Measurements from ENCODE around the gene CCDC33. TPM values are rescaled to one million over a fixed set of nuclear protein-coding genes. Genes with fewer than 3 reads are reported as not detected.
A peak's percentile ranks its signal among the peaks of the same experiment; 100 is the strongest.

Gene CCDC33
- polyA plus RNA-seq, 1 of the 3 experiments (the other 2 are of a cell fraction): 4.0 TPM

DNA sequence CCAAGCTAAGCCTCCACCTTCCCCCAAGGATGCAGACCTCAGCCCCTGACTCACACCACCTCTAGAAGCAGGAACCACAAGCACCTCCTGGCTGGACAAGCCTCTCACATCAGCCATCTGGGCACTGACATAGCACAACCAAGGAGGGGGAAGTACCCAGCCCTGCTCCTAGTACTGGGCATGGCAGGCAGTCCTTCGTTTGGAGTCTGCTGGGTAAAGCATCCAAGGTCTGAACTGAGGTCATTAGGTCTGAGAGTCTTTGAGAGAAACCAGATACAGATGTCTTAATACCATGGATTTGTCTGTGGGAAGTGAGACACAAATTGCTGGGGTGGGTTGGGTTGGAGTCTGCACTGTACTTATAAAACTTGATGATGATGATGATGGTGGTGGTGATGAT, 61.8 kb downstream of the CCDC33 start:
- H3K4me3 ChIP-seq (ENCODE audit: low read depth in 2 of 2, low read length in 1 of 2): no peak overlapping the region
- POLR2A ChIA-PET: no interaction called here
- WGBS (ENCODE audit: low lambda C conversion rate): 8% methylated on average over 1 of the region's 1 CpG
- H3K27me3 ChIP-seq (ENCODE audit: insufficient read depth): no peaks in the 10 kb centered on the region
- H3K9ac ChIP-seq: no peak overlapping the region
- H4K20me1 ChIP-seq (ENCODE audit: insufficient read depth): no peaks in the 10 kb centered on the region
- TF ChIP-seq TCF12 (IDR thresholded peaks at IDR 0.05) (peak; percentile 12; the same call in 1 of the 2 replicates), NFIC (IDR thresholded peaks at IDR 0.05; ENCODE audit: borderline replicate concordance) (no peak)
- no peaks in the 10 kb centered on the region for H3K79me2 ChIP-seq (ENCODE audit: insufficient read depth)
- peak overlapping the region in 1 of 2 experiments; percentile 60; a peak in 2 of 4 replicates for H3K27ac ChIP-seq (ENCODE audit: low read depth in 2 of 2, low read length in 1 of 2)
- CTCF ChIA-PET: interaction anchor here (0.7 to 1.7 kb wide), 8 partner anchors 9 to 52 kb away, joined by 3 to 7 read pairs (median 4); no protein-coding TSS in a partner anchor
- H3K4me2 ChIP-seq: no peak overlapping the region
- no peak overlapping the region for H2AFZ ChIP-seq (ENCODE audit: low read depth)
- H3K4me1 ChIP-seq (ENCODE audit: control insufficient read depth in 1 of 2, insufficient read depth in 2 of 2, low read depth in 1 of 2, low read length in 1 of 2): peaks cover 0 to 48% of the 10 kb centered on the region in 2 experiments; a peak in 2 of 4 replicates
- no peaks in the 10 kb centered on the region for H3K36me3 ChIP-seq (replicated peaks in 1 of 2; ENCODE audit: control insufficient read depth in 1 of 2, insufficient read depth in 2 of 2, low read length in 1 of 2)
- H3K9me2 ChIP-seq: no peaks in the 10 kb centered on the region
- H3F3A ChIP-seq (replicated peaks; ENCODE audit: insufficient read depth): no peaks in the 10 kb centered on the region
- DNase-seq: no peak
- H3K9me3 ChIP-seq: no peaks in the 10 kb centered on the region

DNA sequence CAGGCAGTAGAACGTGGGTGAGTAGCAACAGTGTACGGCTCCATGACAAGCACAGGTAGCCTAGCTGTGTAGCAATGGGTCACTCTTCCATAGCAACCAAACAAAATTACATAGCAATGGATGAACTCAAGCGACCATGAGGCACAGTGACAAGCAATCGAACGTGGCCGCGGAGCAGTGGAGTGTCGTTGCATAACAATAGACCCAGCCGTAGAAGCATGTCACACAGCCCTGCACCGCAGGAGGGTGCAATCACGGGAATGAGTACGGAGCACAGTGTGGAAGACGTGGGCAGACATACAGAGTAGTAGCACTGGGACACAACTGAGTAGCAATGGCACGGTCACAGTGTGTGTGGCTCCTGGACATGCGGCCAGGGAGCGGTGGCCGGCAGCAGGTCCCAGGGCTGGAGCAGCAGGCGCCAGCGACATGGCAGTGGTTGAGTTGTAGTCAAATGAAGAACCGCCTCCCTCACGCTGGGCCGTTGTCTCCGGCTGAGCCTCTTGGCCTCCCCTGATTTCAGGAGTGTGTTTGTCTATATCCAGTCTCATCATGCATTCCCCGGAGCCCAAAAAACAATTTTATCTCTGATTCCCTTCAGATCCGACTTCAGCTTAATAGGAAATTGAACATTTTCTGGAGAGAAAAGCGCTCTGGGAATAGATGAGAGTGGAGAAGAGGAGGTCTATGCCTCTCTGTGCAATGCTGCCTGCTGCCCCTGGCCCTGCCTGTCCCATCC, 64.1 kb downstream of the CCDC33 start:
- Histone ChIP-seq H3K27me3 (ENCODE audit: insufficient read depth) (no peaks in the 10 kb centered on the region), H3K4me2 (no peak overlapping the region), H3K27ac (ENCODE audit: low read depth in 2 of 2, low read length in 1 of 2) (peak overlapping the region in 1 of 2 experiments; percentile 1; a peak in 1 of 4 replicates), H3K4me1 (ENCODE audit: control insufficient read depth in 1 of 2, insufficient read depth in 2 of 2, low read depth in 1 of 2, low read length in 1 of 2) (peaks cover 0 to 52% of the 10 kb centered on the region in 2 experiments; a peak in 2 of 4 replicates), H3K36me3 (replicated peaks in 1 of 2; ENCODE audit: control insufficient read depth in 1 of 2, insufficient read depth in 2 of 2, low read length in 1 of 2) (no peaks in the 10 kb centered on the region), H3F3A (replicated peaks; ENCODE audit: insufficient read depth) (no peaks in the 10 kb centered on the region), H3K9me2 (no peaks in the 10 kb centered on the region), H4K20me1 (ENCODE audit: insufficient read depth) (no peaks in the 10 kb centered on the region), H3K9me3 (no peaks in the 10 kb centered on the region), H2AFZ (ENCODE audit: low read depth) (no peak overlapping the region), H3K4me3 (ENCODE audit: low read depth in 2 of 2, low read length in 1 of 2) (no peak overlapping the region), H3K79me2 (ENCODE audit: insufficient read depth) (no peaks in the 10 kb centered on the region), H3K9ac (no peak overlapping the region)
- DNase-seq: no peak
- CTCF ChIA-PET: interaction anchor here (0.7 to 7.2 kb wide), 8 partner anchors 7 to 172 kb away, joined by 3 to 69 read pairs (median 7); partner anchors contain the start of genes ISLR2 and STRA6
- POLR2A ChIA-PET: interaction anchor here (1.0 to 1.2 kb wide), 2 partner anchors 76 to 79 kb away, joined by 3 read pairs; no protein-coding TSS in a partner anchor
- WGBS (ENCODE audit: low lambda C conversion rate): 84% methylated on average over 16 of the region's 26 CpGs
- no peak for TF ChIP-seq TCF12 (IDR thresholded peaks at IDR 0.05)
- no peak for TF ChIP-seq SMC3 (IDR thresholded peaks at IDR 0.05; ENCODE audit: low read depth, low read length)
- TF ChIP-seq NFIC (IDR thresholded peaks at IDR 0.05; ENCODE audit: borderline replicate concordance): no peak
- TF ChIP-seq, protein P1, sequence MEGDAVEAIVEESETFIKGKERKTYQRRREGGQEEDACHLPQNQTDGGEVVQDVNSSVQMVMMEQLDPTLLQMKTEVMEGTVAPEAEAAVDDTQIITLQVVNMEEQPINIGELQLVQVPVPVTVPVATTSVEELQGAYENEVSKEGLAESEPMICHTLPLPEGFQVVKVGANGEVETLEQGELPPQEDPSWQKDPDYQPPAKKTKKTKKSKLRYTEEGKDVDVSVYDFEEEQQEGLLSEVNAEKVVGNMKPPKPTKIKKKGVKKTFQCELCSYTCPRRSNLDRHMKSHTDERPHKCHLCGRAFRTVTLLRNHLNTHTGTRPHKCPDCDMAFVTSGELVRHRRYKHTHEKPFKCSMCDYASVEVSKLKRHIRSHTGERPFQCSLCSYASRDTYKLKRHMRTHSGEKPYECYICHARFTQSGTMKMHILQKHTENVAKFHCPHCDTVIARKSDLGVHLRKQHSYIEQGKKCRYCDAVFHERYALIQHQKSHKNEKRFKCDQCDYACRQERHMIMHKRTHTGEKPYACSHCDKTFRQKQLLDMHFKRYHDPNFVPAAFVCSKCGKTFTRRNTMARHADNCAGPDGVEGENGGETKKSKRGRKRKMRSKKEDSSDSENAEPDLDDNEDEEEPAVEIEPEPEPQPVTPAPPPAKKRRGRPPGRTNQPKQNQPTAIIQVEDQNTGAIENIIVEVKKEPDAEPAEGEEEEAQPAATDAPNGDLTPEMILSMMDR (IDR thresholded peaks at IDR 0.05): no peak
- no peak for TF ChIP-seq SIN3A (IDR thresholded peaks at IDR 0.05; ENCODE audit: borderline replicate concordance, low read depth, low read length)
- TF ChIP-seq RAD21 (IDR thresholded peaks at IDR 0.05; ENCODE audit: low read length): no peak
- no peak for TF ChIP-seq FOXJ3 (CRISPR knock-in tag; IDR thresholded peaks at IDR 0.05)
- no peak for TF ChIP-seq CHD2 (IDR thresholded peaks at IDR 0.05; ENCODE audit: low read length, partially characterized antibody)
- no peak for TF ChIP-seq POLR2AphosphoS5 (IDR thresholded peaks at IDR 0.05; ENCODE audit: low read depth, low read length)
- TF ChIP-seq, protein P2, sequence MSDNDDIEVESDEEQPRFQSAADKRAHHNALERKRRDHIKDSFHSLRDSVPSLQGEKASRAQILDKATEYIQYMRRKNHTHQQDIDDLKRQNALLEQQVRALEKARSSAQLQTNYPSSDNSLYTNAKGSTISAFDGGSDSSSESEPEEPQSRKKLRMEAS (IDR thresholded peaks at IDR 0.05; ENCODE audit: low read depth): no peak
- TF ChIP-seq MXI1 (IDR thresholded peaks at IDR 0.05; ENCODE audit: low read depth, low read length): no peak
- no peak for TF ChIP-seq ELF1 (IDR thresholded peaks at IDR 0.05)
- TF ChIP-seq MEF2A (IDR thresholded peaks at IDR 0.05; ENCODE audit: borderline replicate concordance, low read depth): no peak
- TF ChIP-seq, protein P3, sequence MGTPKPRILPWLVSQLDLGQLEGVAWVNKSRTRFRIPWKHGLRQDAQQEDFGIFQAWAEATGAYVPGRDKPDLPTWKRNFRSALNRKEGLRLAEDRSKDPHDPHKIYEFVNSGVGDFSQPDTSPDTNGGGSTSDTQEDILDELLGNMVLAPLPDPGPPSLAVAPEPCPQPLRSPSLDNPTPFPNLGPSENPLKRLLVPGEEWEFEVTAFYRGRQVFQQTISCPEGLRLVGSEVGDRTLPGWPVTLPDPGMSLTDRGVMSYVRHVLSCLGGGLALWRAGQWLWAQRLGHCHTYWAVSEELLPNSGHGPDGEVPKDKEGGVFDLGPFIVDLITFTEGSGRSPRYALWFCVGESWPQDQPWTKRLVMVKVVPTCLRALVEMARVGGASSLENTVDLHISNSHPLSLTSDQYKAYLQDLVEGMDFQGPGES (IDR thresholded peaks at IDR 0.05; ENCODE audit: low read depth, low read length): no peak
- TF ChIP-seq NRF1 (IDR thresholded peaks at IDR 0.05; ENCODE audit: low read depth, low read length): no peak
- TF ChIP-seq RFX5 (IDR thresholded peaks at IDR 0.05; ENCODE audit: low read length): no peak
- TF ChIP-seq TAF1 (IDR thresholded peaks at IDR 0.05; ENCODE audit: borderline replicate concordance, low read depth, low read length): no peak
- TF ChIP-seq RCOR1 (IDR thresholded peaks at IDR 0.05; ENCODE audit: low read length): no peak
- TF ChIP-seq FOSL2 (IDR thresholded peaks at IDR 0.05; ENCODE audit: borderline replicate concordance, low read depth): no peak
- no peak for TF ChIP-seq GATA2 (CRISPR knock-in tag; IDR thresholded peaks at IDR 0.05)
